ENCODE data around the gene PDE4B. TPM values are rescaled to one million over a fixed set of nuclear protein-coding genes. Genes with fewer than 3 reads are reported as not detected.

Gene PDE4B
- polyA plus RNA-seq, 1 donor from 2014 or later = 135 TPM

- no peaks in the 10 kb centered on the region for H3K79me2 ChIP-seq (replicated peaks; ENCODE audit: insufficient read depth, low read length)
- no peak overlapping the region for H3K4me2 ChIP-seq (ENCODE audit: low read length)
- no peak overlapping the region for H3K4me3 ChIP-seq (ENCODE audit: low read length)
- TF ChIP-seq TAF1 (IDR thresholded peaks at IDR 0.05; ENCODE audit: low read depth) = no peak
- TF ChIP-seq SMC3 (conservative IDR thresholded peaks at IDR 0.05; ENCODE audit: poor library complexity) = no peak
- TF ChIP-seq MXI1 (conservative IDR thresholded peaks at IDR 0.05; ENCODE audit: poor library complexity, severe bottlenecking) = no peak
- TF ChIP-seq CTCF (IDR thresholded peaks at IDR 0.05; ENCODE audit: poor library complexity, severe bottlenecking) = no peak
- no peak for TF ChIP-seq EP300 (conservative IDR thresholded peaks at IDR 0.05; ENCODE audit: poor library complexity, severe bottlenecking)
- TF ChIP-seq POLR2AphosphoS5 (IDR thresholded peaks at IDR 0.05) = no peak
- TF ChIP-seq RAD21 (conservative IDR thresholded peaks at IDR 0.05) = no peak
- TF ChIP-seq REST (IDR thresholded peaks at IDR 0.05; ENCODE audit: borderline replicate concordance) = no peak
- TF ChIP-seq EZH2 (IDR thresholded peaks at IDR 0.05; ENCODE audit: borderline replicate concordance, insufficient read depth, low read length, poor library complexity, severe bottlenecking) = no peak
- H4K20me1 ChIP-seq (ENCODE audit: insufficient read depth) = no peaks in the 10 kb centered on the region
- no peaks in the 10 kb centered on the region for H3K36me3 ChIP-seq (ENCODE audit: insufficient read depth, low read length)
- no peak overlapping the region for H3K9ac ChIP-seq (ENCODE audit: low read length)
- no peaks in the 10 kb centered on the region for H3K27me3 ChIP-seq (ENCODE audit: insufficient read depth, low read depth, low read length)
- H3F3A ChIP-seq (ENCODE audit: insufficient read depth, low read length, poor library complexity, severe bottlenecking) = no peaks in the 10 kb centered on the region
- no peak overlapping the region for H3K27ac ChIP-seq (ENCODE audit: low read length)
- no peaks in the 10 kb centered on the region for H3K9me2 ChIP-seq (ENCODE audit: insufficient read depth, low read length)
- no peak overlapping the region for H2AFZ ChIP-seq (ENCODE audit: low read depth, low read length)
- H3K9me3 ChIP-seq (ENCODE audit: low read length) = no peaks in the 10 kb centered on the region
Observed at GRCh38 chr1:66261364-66261763, 468.7 kb downstream of the PDE4B start.

GRCh38 chr1:66262208-66262963 is 469.7 kb downstream of the PDE4B start:
- no peaks in the 10 kb centered on the region for H3K9me2 ChIP-seq (ENCODE audit: insufficient read depth, low read length)
- no peaks in the 10 kb centered on the region for H4K20me1 ChIP-seq (ENCODE audit: insufficient read depth)
- no peaks in the 10 kb centered on the region for H3K36me3 ChIP-seq (ENCODE audit: insufficient read depth, low read length)
- no peak overlapping the region for H2AFZ ChIP-seq (ENCODE audit: low read depth, low read length)
- no peaks in the 10 kb centered on the region for H3F3A ChIP-seq (ENCODE audit: insufficient read depth, low read length, poor library complexity, severe bottlenecking)
- no peak overlapping the region for H3K27ac ChIP-seq (ENCODE audit: low read length)
- no peak overlapping the region for H3K4me3 ChIP-seq (ENCODE audit: low read length)
- H3K9me3 ChIP-seq (ENCODE audit: low read length) = no peaks in the 10 kb centered on the region
- no peaks in the 10 kb centered on the region for H3K79me2 ChIP-seq (replicated peaks; ENCODE audit: insufficient read depth, low read length)
- no peak overlapping the region for H3K4me2 ChIP-seq (ENCODE audit: low read length)
- no peak for TF ChIP-seq TAF1 (IDR thresholded peaks at IDR 0.05; ENCODE audit: low read depth)
- TF ChIP-seq RAD21 (conservative IDR thresholded peaks at IDR 0.05) = no peak
- TF ChIP-seq EZH2 (IDR thresholded peaks at IDR 0.05; ENCODE audit: borderline replicate concordance, insufficient read depth, low read length, poor library complexity, severe bottlenecking) = no peak
- no peak overlapping the region for H3K9ac ChIP-seq (ENCODE audit: low read length)
- H3K27me3 ChIP-seq (ENCODE audit: insufficient read depth, low read depth, low read length) = no peaks in the 10 kb centered on the region

Measured in neural cell (in vitro differentiated cells).